Spleen (tissue), 11 donors: ENCODE data around the gene QKI. TPM values are rescaled to one million over a fixed set of nuclear protein-coding genes. Genes with fewer than 3 reads are reported as not detected.
A peak's percentile ranks its signal among the peaks of the same experiment; 100 is the strongest.

Experiments used
- DNase-seq: peaks from one replicate; pipeline ENCODE4 v3.0.0-alpha.2; 2020
- H3K27ac ChIP-seq, 8 donors: fragments of 200-600 bp; sonication (generic) in 7 of 8; 1 replicate in 4 of 8; 2 replicates in 4 of 8; pipeline versions ENCODE4 v1.5.0 to v1.8.0; 2016 to 2021; ENCODE audit warnings: inconsistent platforms in 4 of 8, mild to moderate bottlenecking in 4 of 8, moderate library complexity in 1 of 8
- H3K27me3 ChIP-seq, 7 donors: fragments of 200-600 bp; sonication (generic) in 6 of 7; replicated peaks in 1 of 7; 1 replicate in 4 of 7; 2 replicates in 3 of 7; pipeline versions ENCODE4 v1.5.0 to v1.8.0; 2016 to 2021; ENCODE audit warnings: inconsistent platforms in 3 of 7, mild to moderate bottlenecking in 1 of 7
- H3K36me3 ChIP-seq, 6 donors: fragments of 200-600 bp; sonication (generic) in 5 of 6; 1 replicate in 4 of 6; 2 replicates in 2 of 6; pipeline versions ENCODE4 v1.5.0 to v1.8.0; 2016 to 2021; ENCODE audit warnings: inconsistent platforms in 2 of 6
- H3K4me1 ChIP-seq, 6 donors: fragments of 200-600 bp; sonication (generic) in 5 of 6; 1 replicate in 3 of 6; 2 replicates in 3 of 6; pipeline versions ENCODE4 v1.5.0 to v1.8.0; 2016 to 2021; ENCODE audit warnings: inconsistent platforms in 3 of 6
- H3K4me3 ChIP-seq, 8 donors: fragments of 200-600 bp; sonication (generic) in 7 of 8; 1 replicate in 4 of 8; 2 replicates in 4 of 8; pipeline versions ENCODE4 v1.5.0 to v1.8.0; 2016 to 2021; ENCODE audit warnings: inconsistent platforms in 4 of 8, mild to moderate bottlenecking in 4 of 8, moderate library complexity in 2 of 8
- H3K9me3 ChIP-seq, 8 donors: fragments of 200-600 bp; sonication (generic) in 7 of 8; 1 replicate in 4 of 8; 2 replicates in 4 of 8; pipeline versions ENCODE4 v1.5.0 to v1.8.0; 2016 to 2021; ENCODE audit warnings: inconsistent platforms in 4 of 8
- POLR2A ChIP-seq, 3 donors: fragments of 450-650 bp; IDR thresholded peaks; one replicate each; pipeline ENCODE4 v1.5.1; 2017; ENCODE audit warnings: antibody characterized with exemption in 3 of 3, mild to moderate bottlenecking in 1 of 3
- POLR2AphosphoS5 ChIP-seq, 3 donors: sonication (generic); formaldehyde crosslinking; IDR thresholded peaks; one replicate each; pipeline ENCODE4 v1.5.1; 2017; ENCODE audit warnings: antibody characterized with exemption in 3 of 3
- WGBS, 5 donors: extraction: QIAGEN DNeasy Blood & Tissue Kit in 3 of 5; methylation state at CpG; one replicate each; pipeline versions ENCODE4 v1.1.5 to v1.1.7; 2013 to 2018; 5-methylcytosine and 5-hydroxymethylcytosine counted together
- intact Hi-C: fragments of 100-400 bp; cut with DNase I; formaldehyde crosslinking; loops from one replicate; pipeline ENCODE4 v1.15.0; 2023; ENCODE audit warnings: low total_unique reads
- polyA plus RNA-seq, 3 donors: library from polyadenylated mRNA; stranded (reverse); fragments of 200-250 nt; gene quantifications; one replicate each; pipeline ENCODE4 v1.2.1, GENCODE V29; 2013
- total RNA-seq, 7 donors: library from RNA; depleted of rRNA in 3 of 7; stranded (reverse); fragments of >200 nt in 3 of 7; fragmentation: NEBNext Ultra II Directional in 4 of 7; extraction: Animal tissue kit (Norgen Biotek cat#: 25700) in 4 of 7; gene quantifications; one replicate each; pipeline versions ENCODE4 v1.1.0 to v1.2.1, GENCODE V29; 2016 to 2021
- TF ChIP-seq, protein P1 (sequence below), 11 experiments: fragments of 200-600 bp in 7 of 11; fragments of 450-650 bp in 4 of 11; sonication (generic) in 4 of 11; IDR thresholded peaks in 8 of 11; conservative IDR thresholded peaks in 3 of 11; 1 replicate in 7 of 11; 2 replicates in 4 of 11; pipeline versions ENCODE4 v1.4.0 to v1.8.0; 2016 to 2021; ENCODE audit warnings: antibody characterized with exemption in 11 of 11, inconsistent platforms in 4 of 11, mild to moderate bottlenecking in 1 of 11
- donor health status: healthy with polysubstance abuse.
- donor health status: DM: no; HTN: no; CAD: no; lungs with moderate emphysema.
- donor health status: DM: no; HTN: no; CAD: no.
- donor health status: Bipolar disorder and iron deficiency.
- donor health status: healthy.
- donor health status: DM: no; HTN: no; CAD: no.
- donor health status: DM: yes; HTN: yes; CAD: no.

The QKI gene
- total and polyA plus RNA-seq, 10 donors, result 11.3 to 217 (median 180) TPM

DNA sequence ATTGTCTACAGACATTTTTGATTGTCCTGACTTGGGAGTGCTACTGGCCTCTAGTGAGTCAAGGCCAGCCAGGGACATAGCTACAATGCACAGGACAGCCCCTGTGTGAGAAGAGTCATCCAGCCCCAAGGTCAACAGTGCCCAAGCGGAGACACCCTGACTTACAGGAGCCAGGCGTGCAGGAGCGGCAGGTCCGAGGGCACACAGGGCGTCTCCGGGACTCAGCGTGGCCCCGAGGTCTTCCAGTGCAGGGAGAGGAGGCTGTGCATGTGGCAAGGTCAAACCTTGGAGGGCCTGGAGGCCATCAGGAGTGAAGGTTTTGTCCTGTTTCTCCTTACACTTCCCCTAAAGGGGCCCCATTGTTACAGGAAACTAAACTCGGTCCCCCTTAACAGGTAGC is 41.3 kb upstream of the QKI start:
- DNase-seq, result no peak

DNA sequence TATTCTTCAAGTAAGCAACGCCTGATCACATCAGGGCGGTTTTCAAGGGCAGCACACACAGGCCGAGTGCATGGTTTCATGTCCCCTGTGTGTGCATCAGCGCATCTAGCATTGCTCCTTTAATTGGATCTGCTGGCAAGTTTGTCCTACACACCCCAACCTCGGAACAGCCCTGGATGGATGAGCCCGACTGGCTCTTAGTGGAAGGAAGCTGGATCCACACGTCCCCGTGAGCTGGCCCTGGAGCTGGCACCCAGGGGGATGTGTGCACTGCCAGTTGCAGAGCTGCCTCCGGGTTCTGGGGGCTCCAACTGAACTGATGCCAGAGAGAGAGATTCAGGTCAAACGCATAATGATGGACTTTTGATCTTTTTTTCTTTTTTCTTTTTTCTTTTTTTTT is 39.2 kb upstream of the QKI start:
- Histone ChIP-seq H3K4me3 (no peak overlapping the region), H3K36me3 (no peaks in the 10 kb centered on the region), H3K27me3 (no peaks in the 10 kb centered on the region), H3K4me1 (no peaks in the 10 kb centered on the region), H3K9me3 (no peaks in the 10 kb centered on the region), H3K27ac (no peak overlapping the region)
- DNase-seq, result no peak
- intact Hi-C loops, result no loop called here
- no peak for TF ChIP-seq POLR2AphosphoS5 (IDR thresholded peaks at IDR 0.05)
- no peak for TF ChIP-seq POLR2A (IDR thresholded peaks at IDR 0.05)
- TF ChIP-seq, protein P1, sequence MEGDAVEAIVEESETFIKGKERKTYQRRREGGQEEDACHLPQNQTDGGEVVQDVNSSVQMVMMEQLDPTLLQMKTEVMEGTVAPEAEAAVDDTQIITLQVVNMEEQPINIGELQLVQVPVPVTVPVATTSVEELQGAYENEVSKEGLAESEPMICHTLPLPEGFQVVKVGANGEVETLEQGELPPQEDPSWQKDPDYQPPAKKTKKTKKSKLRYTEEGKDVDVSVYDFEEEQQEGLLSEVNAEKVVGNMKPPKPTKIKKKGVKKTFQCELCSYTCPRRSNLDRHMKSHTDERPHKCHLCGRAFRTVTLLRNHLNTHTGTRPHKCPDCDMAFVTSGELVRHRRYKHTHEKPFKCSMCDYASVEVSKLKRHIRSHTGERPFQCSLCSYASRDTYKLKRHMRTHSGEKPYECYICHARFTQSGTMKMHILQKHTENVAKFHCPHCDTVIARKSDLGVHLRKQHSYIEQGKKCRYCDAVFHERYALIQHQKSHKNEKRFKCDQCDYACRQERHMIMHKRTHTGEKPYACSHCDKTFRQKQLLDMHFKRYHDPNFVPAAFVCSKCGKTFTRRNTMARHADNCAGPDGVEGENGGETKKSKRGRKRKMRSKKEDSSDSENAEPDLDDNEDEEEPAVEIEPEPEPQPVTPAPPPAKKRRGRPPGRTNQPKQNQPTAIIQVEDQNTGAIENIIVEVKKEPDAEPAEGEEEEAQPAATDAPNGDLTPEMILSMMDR (IDR thresholded peaks at IDR 0.05 in 8 of 11, conservative IDR thresholded peaks at IDR 0.05 in 3 of 11), result no peak
- 89 to 94% (median 93%) methylated on average over 10 of the region's 10 CpGs for WGBS, 5 donors

More for the DNA sequence above, 41.3 kb upstream of the QKI start:
- Histone ChIP-seq H3K27me3 (no peaks in the 10 kb centered on the region), H3K4me1 (no peaks in the 10 kb centered on the region), H3K9me3 (no peaks in the 10 kb centered on the region), H3K27ac (peak overlapping the region in 2 of 8 donors; percentile 8 to 39), H3K4me3 (no peak overlapping the region), H3K36me3 (no peaks in the 10 kb centered on the region)
- 52 to 77% (median 61%) methylated on average over 9 of the region's 9 CpGs for WGBS, 5 donors
- peak in 2 of 3 donors; percentile 29 to 49 for TF ChIP-seq POLR2AphosphoS5 (IDR thresholded peaks at IDR 0.05)
- TF ChIP-seq, protein P1 (IDR thresholded peaks at IDR 0.05 in 8 of 11, conservative IDR thresholded peaks at IDR 0.05 in 3 of 11), result no peak
- no peak for TF ChIP-seq POLR2A (IDR thresholded peaks at IDR 0.05)
- intact Hi-C loops, result no loop called here

- WGBS, 5 donors, result 93 to 99% (median 96%) methylated on average over 7 of the region's 7 CpGs
Observed at GRCh38 chr6:163376187-163376586, 38.3 kb upstream of the QKI start.

DNA sequence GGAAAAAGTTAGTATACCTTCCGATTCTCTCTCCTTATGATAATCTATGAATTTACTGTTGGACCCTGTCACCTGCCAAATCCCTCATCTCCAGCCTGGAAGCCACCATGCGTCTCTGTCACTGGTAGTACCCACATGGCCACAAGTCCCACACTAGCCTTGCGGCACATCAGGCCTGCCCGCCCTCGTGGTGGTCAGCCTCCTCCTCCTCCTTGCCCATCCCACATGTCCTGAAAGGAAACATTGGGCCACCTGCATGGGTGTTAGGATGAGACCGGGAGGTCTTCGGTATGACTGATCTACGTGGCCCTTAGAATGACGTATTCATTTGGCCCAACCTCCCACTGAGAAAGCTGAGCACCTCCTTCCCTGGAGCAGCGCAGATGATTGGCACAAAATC is 37.0 kb upstream of the QKI start:
- intact Hi-C loops, result no loop called here
- Histone ChIP-seq H3K27me3 (no peaks in the 10 kb centered on the region), H3K4me1 (no peaks in the 10 kb centered on the region), H3K36me3 (no peaks in the 10 kb centered on the region), H3K9me3 (no peaks in the 10 kb centered on the region), H3K4me3 (no peak overlapping the region), H3K27ac (no peak overlapping the region)
- TF ChIP-seq, protein P1 (IDR thresholded peaks at IDR 0.05 in 8 of 11, conservative IDR thresholded peaks at IDR 0.05 in 3 of 11), result no peak
- no peak for TF ChIP-seq POLR2A (IDR thresholded peaks at IDR 0.05)
- TF ChIP-seq POLR2AphosphoS5 (IDR thresholded peaks at IDR 0.05), result no peak
- no peak for DNase-seq
- 93 to 98% (median 96%) methylated on average over 10 of the region's 10 CpGs for WGBS, 5 donors

More at GRCh38 chr6:163376187-163376586, 38.3 kb upstream of the QKI start:
- Histone ChIP-seq H3K4me3 (no peak overlapping the region), H3K36me3 (no peaks in the 10 kb centered on the region), H3K9me3 (no peaks in the 10 kb centered on the region), H3K27me3 (no peaks in the 10 kb centered on the region), H3K27ac (no peak overlapping the region), H3K4me1 (no peaks in the 10 kb centered on the region)
- intact Hi-C loops, result no loop called here
- no peak for DNase-seq
- TF ChIP-seq, protein P1 (IDR thresholded peaks at IDR 0.05 in 8 of 11, conservative IDR thresholded peaks at IDR 0.05 in 3 of 11), result no peak
- TF ChIP-seq POLR2A (IDR thresholded peaks at IDR 0.05) (no peak), POLR2AphosphoS5 (IDR thresholded peaks at IDR 0.05) (no peak)
